Measurements from ENCODE around the gene APOE. TPM values are rescaled to one million over a fixed set of nuclear protein-coding genes. Genes with fewer than 3 reads are reported as not detected.

APOE gene
- total and polyA plus RNA-seq, 2 of the 13 experiments (the other 11 are each of a cell fraction or from before 2014, with no cell fraction given) = 1,328 to 1,470 TPM

GRCh38 chr19:44914433-44915206, 9.0 kb downstream of the APOE start, which contains the start of gene APOC1 (continued):
- TF ChIP-seq CREM (IDR thresholded peaks at IDR 0.05) = peak; percentile 94
- TF ChIP-seq CREM (CRISPR knock-in tag; IDR thresholded peaks at IDR 0.05) = peak; percentile 59; the same call in 1 of the 2 replicates
- TF ChIP-seq ZBTB38 (CRISPR knock-in tag; IDR thresholded peaks at IDR 0.05) = peak; percentile 72
- TF ChIP-seq TRAFD1 (CRISPR knock-in tag; IDR thresholded peaks at IDR 0.05; ENCODE audit: borderline replicate concordance) = 0 out of 2 replicates have a peak, but pooled peaks have one; percentile 70
- peak; percentile 47; the same call in 1 of the 2 replicates for TF ChIP-seq MZF1 (CRISPR knock-in tag; IDR thresholded peaks at IDR 0.05; ENCODE audit: borderline replicate concordance)
- 0 out of 2 replicates have a peak, but pooled peaks have one; percentile 5 for TF ChIP-seq RERE (CRISPR knock-in tag; IDR thresholded peaks at IDR 0.05; ENCODE audit: low read depth)
- TF ChIP-seq ZNF747 (CRISPR knock-in tag; IDR thresholded peaks at IDR 0.05; ENCODE audit: borderline replicate concordance) = 0 out of 2 replicates have a peak, but pooled peaks have one; percentile 15
- TF ChIP-seq SALL1 (CRISPR knock-in tag; IDR thresholded peaks at IDR 0.05) = peak; percentile 58
- peak; percentile 66 for TF ChIP-seq ZNF563 (CRISPR knock-in tag; IDR thresholded peaks at IDR 0.05)
- peak; percentile 80; the same call in 1 of the 2 replicates for TF ChIP-seq SP5 (CRISPR knock-in tag; IDR thresholded peaks at IDR 0.05; ENCODE audit: borderline replicate concordance, low read depth)
- TF ChIP-seq ZGPAT (CRISPR knock-in tag; IDR thresholded peaks at IDR 0.05) = peak; percentile 39; the same call in 1 of the 2 replicates
- TF ChIP-seq TAF1 (CRISPR knock-in tag; IDR thresholded peaks at IDR 0.05) = peak; percentile 61
- TF ChIP-seq ZFP82 (CRISPR knock-in tag; IDR thresholded peaks at IDR 0.05; ENCODE audit: borderline replicate concordance) = 0 out of 2 replicates have a peak, but pooled peaks have one; percentile 47
- TF ChIP-seq ZNF446 (CRISPR knock-in tag; IDR thresholded peaks at IDR 0.05) = 0 out of 2 replicates have a peak, but pooled peaks have one; percentile 63
- TF ChIP-seq KLF16 (CRISPR knock-in tag; IDR thresholded peaks at IDR 0.05) = 0 out of 4 replicates have a peak, but pooled peaks of 1 of the 2 experiments have one; percentile 30
- peak; percentile 20; the same call in 1 of the 2 replicates for TF ChIP-seq MXD1 (CRISPR knock-in tag; IDR thresholded peaks at IDR 0.05)
- TF ChIP-seq HDAC1 (CRISPR knock-in tag; IDR thresholded peaks at IDR 0.05) = peak; percentile 75
- TF ChIP-seq ZNF274 (CRISPR knock-in tag; IDR thresholded peaks at IDR 0.05) = peak; percentile 28; the same call in 1 of the 2 replicates
- peak; percentile 44; the same call in 1 of the 2 replicates for TF ChIP-seq HES4 (CRISPR knock-in tag; IDR thresholded peaks at IDR 0.05; ENCODE audit: borderline replicate concordance)
- peak; percentile 48; the same call in 1 of the 2 replicates for TF ChIP-seq ZNF350 (CRISPR knock-in tag; IDR thresholded peaks at IDR 0.05; ENCODE audit: borderline replicate concordance, low read depth)

All from HepG2 (cell line).